Measurements from ENCODE around the gene ADARB2. TPM values are rescaled to one million over a fixed set of nuclear protein-coding genes. Genes with fewer than 3 reads are reported as not detected.

Gene ADARB2
- total RNA-seq, 1 donor: 1.1 TPM

DNA sequence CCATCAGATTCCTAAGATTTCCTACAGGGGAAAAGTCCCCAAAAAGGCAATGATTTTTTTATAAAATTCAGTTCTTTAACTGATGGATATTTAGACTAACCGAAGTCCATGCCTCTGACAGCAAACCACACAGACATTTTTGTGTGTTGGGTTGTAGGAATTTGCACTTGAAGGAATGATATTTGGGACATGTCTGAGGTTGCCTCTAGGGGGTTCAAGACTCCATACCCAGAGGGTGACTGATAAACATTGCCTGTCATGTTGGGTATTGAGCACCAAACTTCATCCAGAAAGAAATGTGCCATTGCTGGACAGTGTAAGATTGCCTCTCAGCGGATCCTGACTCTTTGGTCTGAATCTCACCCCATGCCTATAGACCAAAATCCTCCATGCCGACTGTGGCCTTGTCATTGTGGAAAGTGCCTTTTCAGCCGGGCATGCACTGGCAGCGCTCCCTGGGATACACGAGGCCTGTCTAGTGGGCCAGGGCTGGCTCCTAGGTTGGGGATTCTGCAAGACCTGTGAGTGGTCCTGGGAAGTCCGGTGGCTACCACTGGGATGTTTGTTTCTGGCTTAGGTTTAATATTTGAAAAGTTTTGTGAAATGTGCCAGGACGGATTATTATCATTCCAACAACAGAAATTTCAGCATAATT lies 428.2 kb downstream of the ADARB2 start:
- DNase-seq (ENCODE audit: low read depth in 2 of 3, low spot score in 2 of 3): no peak

DNA sequence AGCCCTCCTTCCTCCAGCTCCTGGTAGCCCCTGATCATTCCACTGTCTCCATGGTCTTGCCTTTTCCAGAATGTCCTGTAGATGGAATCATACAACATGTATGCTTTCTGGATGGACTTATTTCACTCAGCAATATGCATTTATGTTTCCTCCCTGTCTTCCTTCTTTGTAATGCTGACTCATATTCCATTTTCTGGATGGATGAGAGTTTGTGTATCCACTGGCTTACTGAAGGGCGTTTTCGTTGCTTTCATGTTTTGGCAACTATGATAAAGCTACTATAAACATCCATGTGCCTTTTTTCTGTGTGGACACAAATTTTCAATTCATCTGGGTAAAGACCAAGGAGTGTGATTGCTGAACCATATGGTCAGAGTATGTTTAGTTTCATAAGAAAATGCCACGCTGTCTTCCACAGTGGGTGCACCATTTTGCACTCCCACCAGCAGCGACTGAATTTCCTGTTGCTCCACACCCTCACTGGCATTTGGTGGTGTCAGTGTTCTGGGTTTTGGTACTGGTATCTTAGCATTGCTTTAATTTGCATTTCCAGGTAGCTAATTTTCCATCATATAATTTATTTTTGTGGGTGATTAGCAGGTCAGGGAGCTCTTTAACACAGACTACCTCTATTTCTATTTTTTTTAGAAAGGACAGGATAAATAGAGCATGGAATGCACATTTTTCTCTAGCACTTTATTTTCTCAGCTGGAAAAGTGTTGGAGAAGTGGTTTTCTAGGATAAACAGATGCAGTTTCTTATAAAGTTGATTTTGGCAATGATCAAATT lies 429.0 kb downstream of the ADARB2 start:
- DNase-seq (ENCODE audit: low read depth in 2 of 3, low spot score in 2 of 3): no peak

DNA sequence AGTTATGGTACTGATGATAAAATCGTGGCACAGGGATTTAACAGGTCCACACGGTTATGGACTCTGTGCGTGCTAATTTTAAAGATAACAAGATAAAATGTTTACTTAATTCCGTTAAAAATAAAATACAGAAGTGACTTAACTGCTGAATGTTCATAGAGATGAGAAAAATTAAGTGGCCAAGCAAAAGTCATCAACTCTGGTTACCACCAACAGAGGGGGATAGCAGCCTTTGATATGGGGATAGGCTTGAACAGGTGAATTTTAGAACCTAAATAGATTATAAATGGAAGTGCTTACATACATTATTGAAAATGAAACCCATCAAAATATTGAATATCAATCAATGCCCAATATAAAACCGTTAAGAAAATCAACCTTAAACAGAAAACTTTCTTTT lies 436.2 kb downstream of the ADARB2 start:
- DNase-seq (ENCODE audit: low read depth in 2 of 3, low spot score in 2 of 3): peak in 1 of 3 donors; percentile 26

DNA sequence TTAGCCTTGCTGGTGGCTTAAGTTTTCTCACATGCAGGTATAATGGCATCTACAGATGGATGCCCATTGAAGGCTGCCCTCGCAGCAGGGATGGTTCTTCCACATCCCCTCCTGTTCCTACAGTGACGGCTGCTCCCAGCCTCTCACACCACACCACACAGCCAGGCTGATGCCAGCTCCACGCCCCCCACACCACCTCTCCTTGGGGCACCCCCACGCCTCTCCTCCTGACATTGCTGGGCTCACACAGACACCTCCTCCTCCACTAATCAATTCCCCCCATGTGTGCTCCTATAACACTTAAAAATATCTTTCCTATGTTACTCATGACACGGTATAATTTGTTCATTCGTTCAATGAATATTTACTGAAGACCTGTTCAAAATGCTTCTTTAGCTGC lies 437.1 kb downstream of the ADARB2 start:
- DNase-seq (ENCODE audit: low read depth in 2 of 3, low spot score in 2 of 3): no peak

DNA sequence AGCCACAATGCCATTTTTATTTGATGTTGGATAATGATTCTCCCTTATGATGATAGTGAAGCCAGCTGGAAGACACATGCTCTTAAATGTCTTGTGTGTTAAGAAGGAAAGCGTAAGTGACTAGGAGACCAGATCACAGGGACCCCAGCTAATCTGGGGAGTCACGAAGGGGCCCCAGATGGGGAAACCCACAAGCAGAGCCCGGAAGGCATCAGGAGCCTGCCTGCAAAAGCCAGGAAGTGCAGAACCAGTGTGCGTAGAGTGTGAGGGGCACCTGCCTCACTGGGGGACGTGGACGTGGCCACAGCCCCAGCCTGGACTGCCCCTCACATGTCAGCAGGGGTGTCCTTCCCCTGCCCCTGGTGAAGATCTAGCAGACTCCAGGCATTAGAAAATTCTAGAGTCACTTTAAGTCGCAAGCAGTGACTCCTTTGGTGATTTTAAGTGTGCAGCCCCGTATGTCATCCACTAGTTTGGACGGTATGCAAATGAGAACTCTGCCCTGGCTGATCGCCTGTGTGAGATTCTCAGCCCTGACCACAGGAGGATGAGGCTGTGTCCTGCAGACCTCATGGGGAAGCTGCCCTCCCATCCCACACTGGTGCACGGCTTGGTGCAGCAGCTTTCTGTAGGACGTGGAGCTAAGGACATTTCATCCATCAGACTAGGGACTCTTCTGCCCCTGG lies 438.1 kb downstream of the ADARB2 start:
- peak in 1 of 3 donors; percentile 44 for DNase-seq (ENCODE audit: low read depth in 2 of 3, low spot score in 2 of 3)

DNA sequence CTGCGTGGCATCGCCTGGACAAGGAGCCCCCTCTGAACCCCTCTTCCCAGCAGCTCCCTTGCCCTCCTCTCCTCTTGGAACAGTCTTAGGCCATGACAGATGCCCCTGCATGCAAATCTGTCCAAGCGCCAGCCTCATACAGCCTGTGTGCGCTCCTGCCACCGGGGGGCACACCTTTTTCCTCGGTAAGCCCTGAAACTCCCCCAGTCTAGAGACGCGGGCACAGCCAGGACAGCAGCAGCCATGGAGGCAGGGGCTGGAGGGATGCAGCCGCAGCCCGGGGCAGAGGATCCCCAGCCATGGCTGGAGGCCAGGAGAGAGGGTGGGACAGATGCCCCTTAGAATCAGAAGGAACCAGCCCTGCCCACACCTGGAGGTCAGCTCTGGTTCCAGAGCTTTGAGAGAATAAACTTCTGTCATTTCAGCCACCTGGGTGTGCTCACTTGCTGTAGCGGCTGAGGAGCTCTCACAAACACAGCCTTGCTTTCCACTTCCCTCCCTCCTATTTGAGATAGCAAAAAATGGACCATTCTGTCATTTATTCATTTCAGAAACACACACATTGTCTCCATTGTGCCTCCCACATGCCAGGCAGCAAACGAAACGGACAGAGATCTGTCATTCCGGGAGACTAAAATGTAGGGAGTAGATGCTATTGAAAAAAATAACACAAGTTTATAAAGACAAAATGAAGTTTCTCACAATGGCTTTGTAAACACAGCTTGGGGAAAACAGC lies 439.6 kb downstream of the ADARB2 start:
- DNase-seq (ENCODE audit: low read depth in 2 of 3, low spot score in 2 of 3): no peak

DNA sequence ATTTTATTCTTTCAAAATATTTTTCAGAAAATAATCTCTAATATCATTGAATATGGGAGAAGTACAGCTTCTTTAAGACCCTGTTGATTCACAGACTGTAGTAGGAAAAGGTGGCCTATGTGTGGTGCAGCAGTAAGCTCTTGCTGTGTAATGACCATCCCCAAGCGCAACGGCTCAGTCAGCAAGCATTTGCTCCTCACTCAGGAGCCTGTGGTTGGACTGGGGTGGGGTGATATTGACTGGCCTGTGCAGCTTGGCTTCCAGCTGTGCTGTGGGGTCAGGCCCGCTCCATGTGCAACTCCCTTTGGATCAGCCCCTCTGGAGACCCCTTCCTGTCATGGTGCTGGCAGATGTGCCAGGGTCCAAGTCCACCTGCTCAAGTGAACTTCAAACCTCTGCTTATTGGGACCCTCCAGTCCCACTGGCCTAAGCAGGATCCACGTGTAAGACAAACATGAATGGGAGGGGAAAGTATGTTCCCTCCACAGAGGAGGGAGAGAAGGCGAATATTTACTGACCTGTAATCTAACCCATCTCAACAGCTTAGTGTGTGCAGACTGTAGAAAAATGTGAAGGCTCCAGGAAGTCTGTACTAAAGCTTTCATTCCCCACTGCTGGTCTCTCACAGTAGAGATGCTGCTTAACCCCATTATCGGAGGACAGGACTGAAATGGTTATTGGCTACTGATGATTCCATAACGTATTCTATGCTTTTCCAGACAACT lies 441.4 kb downstream of the ADARB2 start:
- DNase-seq (ENCODE audit: low read depth in 2 of 3, low spot score in 2 of 3): no peak

DNA sequence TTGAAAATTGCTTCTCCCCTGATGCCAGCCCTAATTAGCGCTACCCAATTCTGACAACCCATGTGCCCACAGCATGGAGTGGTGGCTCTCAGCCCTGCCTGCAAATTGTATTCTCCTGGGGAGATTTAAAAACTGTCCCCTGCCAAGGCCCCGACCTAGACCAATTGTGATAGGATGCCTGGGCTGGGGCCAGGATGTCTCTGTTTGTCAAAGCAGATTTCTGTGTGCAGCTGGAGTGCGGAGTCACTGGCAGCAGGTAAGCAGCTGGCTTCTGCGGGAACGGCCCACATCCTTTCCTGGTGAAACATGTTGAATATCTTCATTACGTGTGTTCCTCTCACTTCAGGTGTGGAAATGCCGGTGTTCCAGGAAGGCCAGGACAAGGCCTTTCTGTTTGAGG lies 442.6 kb downstream of the ADARB2 start:
- no peak for DNase-seq (ENCODE audit: low read depth in 2 of 3, low spot score in 2 of 3)

DNA sequence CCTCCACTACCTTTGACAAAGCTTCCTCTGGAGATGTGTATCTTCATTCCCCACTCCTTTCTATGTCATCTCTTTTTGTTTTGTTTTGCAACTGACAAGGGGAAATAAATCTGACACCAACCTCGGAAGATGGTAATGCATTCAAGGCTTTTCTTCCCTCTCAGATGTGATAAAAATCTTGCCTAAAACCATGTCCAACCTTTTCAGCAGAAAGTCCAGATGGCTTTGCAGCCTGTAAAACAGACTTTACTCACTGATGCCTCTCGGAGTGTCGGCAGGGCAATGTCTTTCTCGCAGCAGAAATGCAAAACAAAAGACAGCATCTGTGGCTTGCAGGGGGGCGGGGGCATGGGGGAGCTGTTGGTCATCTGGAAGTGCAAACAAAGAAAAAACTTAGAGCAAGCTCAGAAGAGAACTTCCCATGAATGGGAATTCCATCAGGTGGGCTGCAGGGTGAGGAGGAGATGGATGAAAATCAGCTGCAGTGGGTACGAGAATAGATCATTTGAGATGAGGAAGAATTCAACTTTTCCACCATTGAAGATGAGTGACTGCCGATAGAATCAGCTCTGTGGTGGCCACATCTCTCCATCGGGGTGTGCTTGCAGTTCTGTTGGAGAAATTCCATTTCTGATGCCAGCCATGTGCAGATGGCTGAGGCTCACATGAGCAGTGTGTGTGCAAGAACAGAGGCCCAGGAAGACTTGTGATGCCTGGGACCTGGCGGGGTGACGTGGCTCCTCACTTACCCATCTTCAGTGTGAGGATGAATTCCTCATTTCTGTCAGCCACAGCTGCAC lies 443.5 kb downstream of the ADARB2 start:
- DNase-seq (ENCODE audit: low read depth in 2 of 3, low spot score in 2 of 3): no peak

DNA sequence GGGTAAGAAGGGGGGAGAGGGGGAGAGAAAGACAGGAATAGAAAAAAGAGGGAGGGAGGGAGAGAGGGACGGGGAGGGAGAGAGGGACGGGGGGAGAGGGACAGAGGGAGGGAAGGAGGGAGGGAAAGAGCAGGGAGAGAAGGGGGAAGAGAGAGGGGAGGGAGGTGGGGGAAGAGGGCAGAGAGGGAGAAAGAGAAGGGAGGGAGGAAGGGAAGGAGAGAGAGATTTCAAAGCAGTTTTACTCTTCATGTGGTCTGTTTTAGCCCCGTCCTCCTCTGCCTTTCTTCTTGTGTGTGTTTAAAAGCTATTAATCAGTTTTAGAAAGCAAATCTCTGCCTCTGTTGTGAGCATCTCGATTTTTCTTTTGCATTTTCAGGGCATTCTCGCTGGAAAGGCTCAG lies 444.2 kb downstream of the ADARB2 start:
- no peak for DNase-seq (ENCODE audit: low read depth in 2 of 3, low spot score in 2 of 3)

DNA sequence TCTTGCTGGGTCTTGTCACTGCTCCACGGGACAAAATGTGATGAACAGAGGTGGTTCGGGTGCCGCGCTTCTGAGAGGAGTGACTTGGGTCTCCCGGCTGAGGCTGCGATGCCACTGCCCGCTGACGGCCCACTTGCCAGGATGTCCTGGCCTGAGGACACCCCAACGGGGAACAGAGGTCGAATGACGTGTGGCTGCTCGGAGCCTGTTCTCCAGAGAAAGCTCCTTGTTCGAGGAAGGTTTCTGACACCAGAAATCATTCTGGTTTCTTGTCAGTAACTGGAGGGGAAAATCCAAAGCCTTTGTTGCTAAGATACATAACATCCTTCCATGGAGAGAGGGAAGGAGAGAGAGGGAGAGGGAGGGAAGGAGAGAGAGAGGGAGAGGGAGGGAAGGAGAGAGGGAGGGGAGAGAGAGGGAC lies 444.7 kb downstream of the ADARB2 start:
- no peak for DNase-seq (ENCODE audit: low read depth in 2 of 3, low spot score in 2 of 3)

DNA sequence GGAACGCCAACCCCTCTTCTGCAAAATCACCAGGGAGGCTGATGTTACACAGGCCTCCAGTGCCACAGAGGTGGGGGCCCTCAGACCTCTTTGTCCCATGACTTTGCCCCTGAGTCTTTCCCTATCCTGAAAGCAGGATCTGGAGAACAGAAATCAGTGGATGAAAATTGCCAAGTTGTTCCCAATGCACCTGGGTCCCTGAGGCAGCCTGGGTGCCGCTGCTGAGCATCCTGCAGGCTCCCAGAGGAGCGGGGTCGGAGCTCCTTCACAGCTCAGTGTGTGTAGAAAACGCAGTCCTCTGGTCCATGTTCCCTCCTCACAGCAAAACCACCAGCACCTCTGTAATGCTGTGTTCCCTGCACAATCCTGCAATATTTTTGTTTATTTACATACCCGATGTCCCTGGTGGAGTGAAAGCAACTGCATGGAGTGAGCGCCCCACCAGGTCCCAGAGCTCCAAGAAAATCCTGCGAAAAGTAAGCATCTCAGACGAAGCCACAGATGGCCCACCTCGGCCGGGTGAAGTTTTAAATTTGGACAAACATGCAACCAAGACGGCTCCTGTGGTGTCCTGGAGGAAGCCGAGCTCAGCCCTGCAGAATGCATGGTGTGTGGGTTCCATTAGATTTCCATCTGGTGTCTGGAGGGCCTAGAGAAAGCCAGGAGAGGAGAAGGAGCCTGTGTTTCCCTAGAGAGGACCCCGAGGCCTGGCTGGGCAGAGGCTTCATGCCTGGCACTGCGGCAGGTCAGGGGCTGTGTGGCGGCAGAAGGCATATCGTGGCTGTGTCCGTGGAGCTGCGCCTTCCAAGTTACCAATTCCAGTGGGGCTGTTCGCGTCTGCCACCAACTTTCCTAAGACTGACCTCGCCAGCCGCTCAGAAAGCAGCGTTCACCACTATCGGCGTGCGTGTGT lies 445.9 kb downstream of the ADARB2 start:
- no peak for DNase-seq (ENCODE audit: low read depth in 2 of 3, low spot score in 2 of 3)

DNA sequence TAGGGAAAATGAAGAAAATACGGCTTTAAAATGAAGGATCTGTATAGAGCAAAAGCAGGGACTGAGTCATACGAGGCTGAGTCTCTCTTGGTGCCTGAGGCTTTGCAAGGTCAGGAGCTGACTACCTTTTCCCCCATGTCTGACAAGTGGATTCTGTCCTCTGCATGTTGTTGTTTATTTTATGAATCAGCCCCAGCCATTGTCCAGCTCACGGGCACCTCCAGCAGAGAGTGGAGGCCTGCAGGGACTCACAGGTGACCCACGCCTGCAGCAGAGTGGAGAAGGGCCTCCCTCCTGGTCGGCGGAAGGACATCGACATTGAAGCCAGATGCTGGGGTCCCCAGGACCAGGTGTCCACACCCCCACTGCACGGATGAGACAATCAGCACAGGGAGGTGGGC lies 447.3 kb downstream of the ADARB2 start:
- no peak for DNase-seq (ENCODE audit: low read depth in 2 of 3, low spot score in 2 of 3)

DNA sequence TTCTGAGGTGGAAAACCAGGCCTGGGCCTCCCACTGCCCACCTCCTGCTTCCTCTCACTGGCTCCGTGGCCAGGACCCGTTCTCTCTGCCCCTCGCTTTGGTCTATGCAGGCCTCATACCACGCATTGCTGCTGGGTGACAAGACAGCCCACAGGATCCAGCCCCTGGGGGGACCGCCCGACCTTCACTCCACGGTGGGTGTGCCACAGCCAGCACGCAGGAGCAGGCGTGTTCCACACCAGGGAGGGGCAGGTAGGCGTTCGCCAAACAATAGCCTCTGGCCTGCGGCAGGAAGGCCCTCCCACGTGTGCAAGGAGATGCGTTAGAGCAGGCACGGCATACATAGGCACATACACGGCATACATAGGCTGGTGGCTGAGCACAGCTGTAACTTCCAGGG lies 447.7 kb downstream of the ADARB2 start:
- DNase-seq (ENCODE audit: low read depth in 2 of 3, low spot score in 2 of 3): no peak

DNA sequence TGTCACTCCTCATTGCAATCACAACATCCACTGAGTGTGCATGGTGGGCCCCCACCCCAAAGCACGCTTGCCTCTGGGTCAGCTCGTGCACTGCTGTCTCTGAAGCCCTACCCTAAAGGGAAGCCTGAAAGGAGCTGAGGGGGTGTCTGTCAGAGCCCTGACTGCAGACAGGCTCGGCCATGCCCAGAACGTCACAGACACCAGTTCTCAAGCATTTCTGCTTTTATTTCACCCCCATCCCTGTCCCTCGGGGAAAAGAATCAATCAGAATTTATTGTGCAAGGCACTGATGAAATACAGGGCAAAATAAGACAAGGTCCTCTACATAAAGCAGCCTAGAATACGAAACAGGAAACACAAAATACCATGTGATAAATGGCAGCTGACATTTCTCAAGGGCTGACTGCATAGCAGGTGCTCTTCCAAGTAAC lies 449.3 kb downstream of the ADARB2 start:
- peak in 1 of 3 donors; percentile 15 for DNase-seq (ENCODE audit: low read depth in 2 of 3, low spot score in 2 of 3)

DNA sequence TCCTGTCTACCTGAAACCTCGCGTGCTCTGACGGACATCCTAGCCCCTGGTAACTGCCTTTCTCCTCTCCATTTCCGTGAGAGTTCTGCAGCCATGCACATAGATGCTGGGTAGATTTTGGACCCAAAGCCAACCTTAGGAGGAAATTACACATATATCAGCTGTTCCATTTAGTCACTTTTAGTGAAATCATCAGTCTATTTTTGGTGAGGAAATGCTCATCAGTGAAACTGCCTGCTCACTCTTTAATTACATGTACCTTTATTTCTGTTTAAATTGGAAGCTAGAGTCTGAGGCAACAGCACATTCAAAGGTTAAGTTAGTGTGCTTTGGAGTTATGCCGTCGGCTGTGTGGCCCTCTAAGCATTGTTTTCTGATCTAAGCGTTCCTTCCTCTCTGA lies 449.8 kb downstream of the ADARB2 start:
- DNase-seq (ENCODE audit: low read depth in 2 of 3, low spot score in 2 of 3): no peak

DNA sequence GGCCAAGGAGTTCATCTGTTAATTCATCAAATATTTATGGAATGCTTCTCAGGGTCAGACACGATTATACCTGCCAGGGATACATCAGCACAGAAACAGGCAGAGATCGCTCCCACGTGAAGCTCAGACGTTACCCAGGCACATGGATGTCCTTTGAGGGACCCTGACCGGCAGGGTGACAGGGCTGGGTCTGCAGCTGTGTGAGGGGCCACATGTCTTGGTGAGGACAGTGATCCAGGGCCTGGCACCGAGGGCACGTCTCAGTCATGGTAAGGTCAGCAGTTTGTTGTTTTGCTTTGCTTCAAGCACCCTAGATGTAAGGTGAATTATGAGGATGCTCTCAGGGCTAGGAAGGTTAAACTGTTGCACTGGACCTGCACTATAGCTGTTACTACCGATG lies 453.2 kb downstream of the ADARB2 start:
- no peak for DNase-seq (ENCODE audit: low read depth in 2 of 3, low spot score in 2 of 3)

DNA sequence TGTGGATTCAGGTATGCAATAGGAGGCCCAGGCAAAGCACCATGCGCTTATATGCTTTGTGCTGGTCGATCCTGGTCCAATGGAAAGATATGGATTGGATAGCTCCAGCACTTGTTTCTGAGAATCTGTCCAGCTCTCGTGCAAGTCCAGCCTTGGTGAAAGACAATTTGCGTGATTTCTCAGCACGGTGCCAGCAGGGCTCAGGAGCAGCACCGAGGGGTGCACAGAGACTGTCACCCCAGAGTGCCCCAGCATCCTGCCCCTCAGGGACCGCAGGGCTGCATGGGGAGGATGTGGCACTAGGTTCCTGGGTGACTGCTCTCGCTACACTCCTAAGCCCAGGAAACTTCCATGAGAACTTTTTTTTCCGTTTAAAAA lies 455.9 kb downstream of the ADARB2 start:
- DNase-seq (ENCODE audit: low read depth in 2 of 3, low spot score in 2 of 3): no peak

All from hematopoietic multipotent progenitor cell (in vitro differentiated cells).